ENCODE results near the gene RHBDF2.

GRCh38 chr17:76432712-76433336 is 68.4 kb downstream of the RHBDF2 start:
- TF ChIP-seq CTCF (conservative IDR thresholded peaks at IDR 0.05; ENCODE audit: low read length) (peak; percentile 83), EZH2phosphoT487 (IDR thresholded peaks at IDR 0.05; ENCODE audit: borderline replicate concordance, low read depth, low read length) (no peak)
